LNCaP clone FGC (cell line): ENCODE measurements around the gene SYNM.
A peak's percentile ranks its signal among the peaks of the same experiment; 100 is the strongest.

ENCODE experiments used
- DNase-seq: peaks from one replicate; pipeline ENCODE4 v3.0.0-alpha.2; 2011; ENCODE audit warnings: low read depth
- H3K4me3 ChIP-seq: 2 replicates; pipeline ENCODE4 v1.5.1; 2011; ENCODE audit warnings: mild to moderate bottlenecking, low read depth, low read length, control low read depth
- TF ChIP-seq, protein P1 (sequence below): IDR thresholded peaks from 2 replicates; pipeline ENCODE4 v1.5.1; 2012; ENCODE audit warnings: mild to moderate bottlenecking; ENCODE audit not compliant: control insufficient read depth, insufficient read depth; ENCODE audit errors: extremely low read depth

Gene SYNM

DNA sequence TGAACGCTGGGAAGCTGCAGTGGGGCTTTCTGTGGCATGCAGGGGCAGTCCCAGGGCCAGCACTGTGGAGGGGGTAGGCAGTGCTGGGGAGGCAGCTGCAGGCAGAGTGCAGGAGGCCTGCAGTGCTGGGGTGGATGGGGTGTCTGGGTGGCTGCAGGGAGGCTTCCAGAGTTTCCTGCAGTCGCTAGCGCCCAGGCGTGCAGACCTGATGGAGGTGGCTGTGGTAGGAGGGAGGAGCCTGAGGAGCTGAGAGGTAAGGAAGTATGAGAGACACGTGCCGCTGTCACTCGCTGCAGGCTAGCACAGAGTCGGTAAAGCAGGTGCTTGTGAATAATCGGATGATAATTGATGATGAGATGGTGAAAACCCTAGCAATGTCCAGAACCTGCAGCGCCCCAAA, 16.3 kb downstream of the SYNM start:
- no peak for DNase-seq
- TF ChIP-seq, protein P1, sequence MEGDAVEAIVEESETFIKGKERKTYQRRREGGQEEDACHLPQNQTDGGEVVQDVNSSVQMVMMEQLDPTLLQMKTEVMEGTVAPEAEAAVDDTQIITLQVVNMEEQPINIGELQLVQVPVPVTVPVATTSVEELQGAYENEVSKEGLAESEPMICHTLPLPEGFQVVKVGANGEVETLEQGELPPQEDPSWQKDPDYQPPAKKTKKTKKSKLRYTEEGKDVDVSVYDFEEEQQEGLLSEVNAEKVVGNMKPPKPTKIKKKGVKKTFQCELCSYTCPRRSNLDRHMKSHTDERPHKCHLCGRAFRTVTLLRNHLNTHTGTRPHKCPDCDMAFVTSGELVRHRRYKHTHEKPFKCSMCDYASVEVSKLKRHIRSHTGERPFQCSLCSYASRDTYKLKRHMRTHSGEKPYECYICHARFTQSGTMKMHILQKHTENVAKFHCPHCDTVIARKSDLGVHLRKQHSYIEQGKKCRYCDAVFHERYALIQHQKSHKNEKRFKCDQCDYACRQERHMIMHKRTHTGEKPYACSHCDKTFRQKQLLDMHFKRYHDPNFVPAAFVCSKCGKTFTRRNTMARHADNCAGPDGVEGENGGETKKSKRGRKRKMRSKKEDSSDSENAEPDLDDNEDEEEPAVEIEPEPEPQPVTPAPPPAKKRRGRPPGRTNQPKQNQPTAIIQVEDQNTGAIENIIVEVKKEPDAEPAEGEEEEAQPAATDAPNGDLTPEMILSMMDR = no peak
- H3K4me3 ChIP-seq = no peak overlapping the region

DNA sequence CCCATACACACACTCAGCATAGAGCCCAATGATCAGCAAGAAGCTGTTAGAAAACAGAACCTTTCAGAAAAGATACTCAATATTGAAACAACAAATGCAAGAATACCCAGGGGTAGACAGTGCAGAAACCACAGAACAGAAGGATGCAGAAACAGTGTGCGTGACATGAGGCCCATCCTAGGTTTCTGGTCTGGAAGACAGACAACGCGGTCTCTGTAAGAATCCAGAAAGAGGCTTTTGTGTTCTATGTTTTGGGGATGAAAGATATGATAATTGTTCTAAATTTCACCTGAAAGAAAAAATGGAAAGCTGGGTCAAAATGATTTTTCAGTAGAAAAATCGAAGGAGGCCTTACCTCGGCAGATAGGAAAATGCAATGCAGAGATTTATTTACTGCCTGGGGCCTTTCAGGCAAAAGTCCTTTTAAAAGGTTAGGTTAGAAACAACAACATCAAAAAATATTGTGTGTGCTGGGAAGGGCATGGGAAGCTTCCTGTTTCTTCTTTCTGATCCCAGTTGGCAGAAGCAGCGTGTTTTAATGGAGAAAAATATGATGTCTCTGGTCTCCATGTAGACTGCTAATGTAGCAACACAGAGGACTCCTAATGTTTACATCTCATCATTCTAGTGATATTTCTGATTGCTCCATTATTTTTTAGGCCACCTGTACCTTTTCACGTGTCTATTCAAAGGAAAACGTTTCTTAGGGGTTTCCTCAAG, 17.0 kb downstream of the SYNM start:
- DNase-seq = no peak
- H3K4me3 ChIP-seq = no peak overlapping the region
- TF ChIP-seq, protein P1 = no peak

DNA sequence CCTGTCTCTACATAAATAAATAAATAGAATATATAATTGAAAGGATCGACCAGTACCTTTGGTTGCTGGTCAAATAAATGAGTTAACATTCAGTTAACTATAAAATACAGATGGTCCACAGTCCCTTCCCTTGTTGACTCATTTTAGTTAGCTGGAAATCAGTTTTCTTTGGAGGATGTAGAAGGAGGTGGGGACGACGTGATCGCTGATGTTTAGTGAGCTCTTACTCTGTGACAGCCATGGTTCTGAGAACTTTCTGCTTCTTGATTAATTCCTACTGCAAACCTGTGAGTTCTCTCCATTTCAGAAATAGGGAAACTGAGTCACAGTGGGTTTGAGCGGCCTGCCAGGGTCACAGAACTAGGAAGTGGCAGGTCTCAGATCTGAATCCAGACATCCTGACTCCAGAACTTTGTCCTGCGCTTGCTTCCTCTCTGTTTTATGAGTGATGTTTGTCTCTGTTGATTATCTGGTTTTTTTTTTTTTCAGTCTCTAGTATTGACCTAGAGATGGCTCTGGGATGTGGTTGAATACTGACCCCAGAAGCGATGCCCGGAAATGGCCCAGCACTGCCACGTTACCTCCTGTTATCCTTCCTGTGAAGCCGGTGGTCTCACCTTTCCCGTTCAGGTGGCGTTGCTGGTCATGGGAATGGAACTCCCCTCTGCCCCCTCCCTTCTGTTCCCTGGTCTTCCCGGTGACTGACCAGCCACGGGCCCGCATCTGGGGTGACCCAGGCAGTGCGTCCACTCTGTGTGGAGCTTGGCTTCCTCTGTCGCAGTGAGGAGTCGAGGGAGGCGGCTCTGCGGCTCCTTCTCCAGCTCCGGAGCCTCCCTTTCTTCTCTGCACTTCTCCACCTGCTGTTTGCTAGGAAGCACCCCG, 18.2 kb downstream of the SYNM start:
- H3K4me3 ChIP-seq = no peak overlapping the region
- no peak for DNase-seq
- TF ChIP-seq, protein P1 = no peak

DNA sequence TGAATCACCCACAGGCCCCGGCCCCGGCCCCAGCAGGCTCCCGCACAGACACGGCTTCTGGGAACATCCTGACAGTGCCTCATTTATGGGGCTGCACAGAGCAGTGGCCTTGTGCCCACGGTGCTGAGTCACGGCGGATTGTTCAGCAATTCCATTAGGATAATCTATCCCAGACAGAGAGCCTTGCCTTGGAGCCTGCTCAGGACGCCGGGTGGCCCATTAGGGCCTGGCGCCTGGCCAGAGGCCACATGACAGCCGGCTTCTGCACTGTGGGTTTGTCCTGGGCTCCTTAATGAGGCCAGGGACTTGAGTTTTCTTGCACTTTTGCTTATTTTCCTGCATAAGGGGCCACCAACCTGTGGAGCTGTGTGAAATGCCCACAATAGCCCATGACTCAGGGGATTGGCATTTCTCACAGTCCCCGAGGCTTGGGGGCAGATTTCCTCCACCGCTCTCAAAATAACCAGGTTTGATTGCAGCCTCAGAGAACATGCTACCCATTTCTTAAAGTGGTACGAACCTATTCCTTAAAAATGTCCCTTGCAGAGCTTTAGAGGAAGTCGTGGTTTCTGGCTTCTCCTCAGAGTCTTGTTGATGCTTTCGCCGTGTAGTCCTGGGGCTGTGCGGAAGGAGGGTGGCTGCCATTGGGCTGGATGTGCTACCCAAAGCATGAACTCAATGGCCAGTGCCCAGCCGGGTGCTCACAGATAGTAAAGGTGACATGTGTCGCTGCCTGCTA, 19.0 kb downstream of the SYNM start:
- TF ChIP-seq, protein P1 = no peak
- DNase-seq = peak; percentile 53
- no peak overlapping the region for H3K4me3 ChIP-seq

DNA sequence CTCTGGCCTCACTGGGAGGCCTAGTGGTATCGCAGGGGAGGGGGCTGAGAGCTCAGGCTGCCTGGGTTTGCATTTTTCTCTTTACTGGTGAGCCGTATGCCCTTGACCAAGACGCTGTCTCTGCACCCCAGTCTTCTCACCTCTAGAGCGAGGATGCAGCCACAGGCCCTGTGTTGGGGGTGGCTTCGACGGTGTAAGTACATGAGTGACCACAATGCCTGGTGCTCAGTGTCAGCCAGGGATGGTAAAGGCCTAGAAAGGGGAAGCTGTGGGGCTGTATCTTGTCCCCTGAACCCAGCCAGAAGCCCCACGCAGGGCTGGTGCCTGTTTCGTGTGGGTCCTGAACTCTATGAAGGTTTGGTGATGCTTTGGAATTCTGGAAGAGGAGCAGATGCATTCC, 19.8 kb downstream of the SYNM start:
- no peak overlapping the region for H3K4me3 ChIP-seq
- DNase-seq = no peak
- TF ChIP-seq, protein P1 = no peak

DNA sequence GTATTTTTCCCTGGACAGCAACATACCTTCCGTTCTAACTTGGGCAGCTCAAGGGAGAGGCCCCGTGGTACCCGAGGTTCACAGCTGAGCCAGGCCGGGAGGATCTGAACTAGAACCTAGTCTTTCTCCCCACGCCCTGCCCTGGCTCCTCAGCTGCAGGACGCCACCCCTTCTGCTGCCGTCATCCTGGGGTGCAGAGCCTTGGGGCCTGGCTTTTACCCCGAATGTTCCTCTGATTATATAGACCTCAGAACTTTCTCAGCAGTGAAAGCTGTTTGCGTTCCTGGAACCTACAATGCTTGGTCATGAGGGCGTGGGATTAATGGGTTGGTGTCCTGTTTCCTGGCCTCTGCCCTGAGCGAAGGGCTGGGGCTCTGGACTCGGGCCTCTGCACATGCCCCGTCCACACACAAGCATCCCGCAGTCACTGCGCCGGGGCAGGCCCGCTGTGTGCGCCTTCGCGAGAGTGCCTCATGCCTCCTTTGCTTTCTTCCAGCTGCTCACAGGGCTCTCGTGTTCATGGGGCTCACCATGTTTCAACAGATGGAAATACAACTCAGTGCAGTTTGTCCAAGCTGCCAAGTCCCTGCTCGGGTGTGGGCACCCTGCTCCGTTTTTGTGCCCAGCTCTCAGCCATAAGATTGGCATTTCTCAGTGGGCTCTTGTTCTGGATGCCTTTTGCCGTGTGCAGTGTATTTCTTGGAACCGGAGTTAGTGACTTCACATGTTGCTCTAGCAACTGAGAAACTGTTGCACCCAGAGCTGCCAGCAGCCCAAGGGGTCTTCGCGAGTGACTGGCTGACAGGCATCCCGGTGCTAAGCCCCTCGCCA, 20.4 kb downstream of the SYNM start:
- no peak overlapping the region for H3K4me3 ChIP-seq
- TF ChIP-seq, protein P1 = no peak
- DNase-seq = no peak
